ENCODE results near the gene DENND5B. TPM values are rescaled to one million over a fixed set of nuclear protein-coding genes. Genes with fewer than 3 reads are reported as not detected.

Gene DENND5B
- total and polyA plus RNA-seq, 7 donors, result 4.8 to 24.3 (median 13.6) TPM

DNA sequence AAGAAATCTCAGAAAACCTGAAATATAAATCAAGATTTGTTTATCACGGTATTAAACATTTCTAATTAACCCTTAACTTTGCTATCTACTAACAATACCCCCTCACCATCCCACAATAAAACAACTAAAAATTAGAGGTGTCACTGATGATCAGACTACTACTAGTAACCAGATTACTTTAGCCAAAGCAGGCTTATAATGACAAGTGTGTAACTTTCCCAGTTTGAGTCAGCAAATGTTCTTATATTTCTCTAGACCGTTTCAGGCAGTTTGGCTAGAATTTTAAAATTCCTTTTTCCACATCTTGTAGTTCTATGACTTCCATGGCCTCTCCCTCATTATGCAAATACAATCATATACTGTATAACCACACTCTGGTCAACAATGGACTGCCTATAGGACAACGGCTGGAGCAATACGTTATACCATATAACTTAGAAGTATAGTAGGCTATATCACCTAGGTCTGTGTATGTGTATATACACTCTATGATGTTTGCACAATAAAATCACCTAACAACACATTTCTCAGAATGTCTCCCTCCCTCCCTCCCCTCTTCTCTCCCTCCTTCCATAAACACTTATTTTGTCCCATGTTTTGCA lies 102.1 kb downstream of the DENND5B start:
- TF ChIP-seq CTCF (IDR thresholded peaks at IDR 0.05), result no peak
- Histone ChIP-seq H3K4me3 (no peak overlapping the region), H3K9me3 (no peaks in the 10 kb centered on the region), H3K36me3 (ENCODE audit: insufficient read depth in 1 of 2, low read depth in 1 of 2) (peaks cover 3 to 14% of the 10 kb centered on the region in 2 donors), H3K4me1 (no peaks in the 10 kb centered on the region), H3K27ac (no peak overlapping the region), H3K27me3 (ENCODE audit: insufficient read depth in 3 of 3, low read length in 2 of 3) (no peaks in the 10 kb centered on the region)
- ATAC-seq (no peak), DNase-seq (no peak)
- intact Hi-C loops (cut with DNase I), result no loop called here
- WGBS, 3 donors, result 61 to 74% (median 71%) methylated on average over 4 of the region's 4 CpGs

GRCh38 chr12:31485571-31485970 lies 105.4 kb downstream of the DENND5B start:
- ATAC-seq, result no peak
- intact Hi-C loops (cut with DNase I), result no loop called here

GRCh38 chr12:31482816-31483215 lies 108.1 kb downstream of the DENND5B start:
- 84 to 96% (median 87%) methylated on average over 3 of the region's 3 CpGs for WGBS, 3 donors
- ATAC-seq, result no peak
- intact Hi-C loops (cut with DNase I), result no loop called here

More at GRCh38 chr12:31485571-31485970, 105.4 kb downstream of the DENND5B start:
- DNase-seq, result no peak
- Histone ChIP-seq H3K4me3 (no peak overlapping the region), H3K27ac (no peak overlapping the region), H3K4me1 (no peaks in the 10 kb centered on the region), H3K27me3 (ENCODE audit: insufficient read depth in 3 of 3, low read length in 2 of 3) (no peaks in the 10 kb centered on the region), H3K36me3 (ENCODE audit: insufficient read depth in 1 of 2, low read depth in 1 of 2) (peaks cover 0 to 10% of the 10 kb centered on the region in 2 donors), H3K9me3 (no peaks in the 10 kb centered on the region)
- no peak for TF ChIP-seq CTCF (IDR thresholded peaks at IDR 0.05)

GRCh38 chr12:31481415-31481814 lies 109.5 kb downstream of the DENND5B start:
- Histone ChIP-seq H3K9me3 (no peaks in the 10 kb centered on the region), H3K4me1 (no peaks in the 10 kb centered on the region), H3K27ac (no peak overlapping the region), H3K36me3 (ENCODE audit: insufficient read depth in 1 of 2, low read depth in 1 of 2) (peaks cover 0 to 16% of the 10 kb centered on the region in 2 donors), H3K27me3 (ENCODE audit: insufficient read depth in 3 of 3, low read length in 2 of 3) (no peaks in the 10 kb centered on the region), H3K4me3 (no peak overlapping the region)
- no peak for TF ChIP-seq CTCF (IDR thresholded peaks at IDR 0.05)
- no peak for DNase-seq
- intact Hi-C loops (cut with DNase I), result no loop called here
- 56 to 58% (median 57%) methylated on average over 3 of the region's 3 CpGs for WGBS, 3 donors
- no peak for ATAC-seq

More at GRCh38 chr12:31482816-31483215, 108.1 kb downstream of the DENND5B start:
- Histone ChIP-seq H3K27me3 (ENCODE audit: insufficient read depth in 3 of 3, low read length in 2 of 3) (no peaks in the 10 kb centered on the region), H3K4me1 (no peaks in the 10 kb centered on the region), H3K36me3 (ENCODE audit: insufficient read depth in 1 of 2, low read depth in 1 of 2) (peaks cover 0 to 16% of the 10 kb centered on the region in 2 donors), H3K27ac (no peak overlapping the region), H3K4me3 (no peak overlapping the region), H3K9me3 (no peaks in the 10 kb centered on the region)
- no peak for DNase-seq
- no peak for TF ChIP-seq CTCF (IDR thresholded peaks at IDR 0.05)
